ENCODE measurements around the gene HOXA13. TPM values are rescaled to one million over a fixed set of nuclear protein-coding genes. Genes with fewer than 3 reads are reported as not detected.
A peak's percentile ranks its signal among the peaks of the same experiment; 100 is the strongest.

HOXA13 gene
- total and polyA plus RNA-seq, 4 donors: 0.38 TPM; not detected in 3

DNA sequence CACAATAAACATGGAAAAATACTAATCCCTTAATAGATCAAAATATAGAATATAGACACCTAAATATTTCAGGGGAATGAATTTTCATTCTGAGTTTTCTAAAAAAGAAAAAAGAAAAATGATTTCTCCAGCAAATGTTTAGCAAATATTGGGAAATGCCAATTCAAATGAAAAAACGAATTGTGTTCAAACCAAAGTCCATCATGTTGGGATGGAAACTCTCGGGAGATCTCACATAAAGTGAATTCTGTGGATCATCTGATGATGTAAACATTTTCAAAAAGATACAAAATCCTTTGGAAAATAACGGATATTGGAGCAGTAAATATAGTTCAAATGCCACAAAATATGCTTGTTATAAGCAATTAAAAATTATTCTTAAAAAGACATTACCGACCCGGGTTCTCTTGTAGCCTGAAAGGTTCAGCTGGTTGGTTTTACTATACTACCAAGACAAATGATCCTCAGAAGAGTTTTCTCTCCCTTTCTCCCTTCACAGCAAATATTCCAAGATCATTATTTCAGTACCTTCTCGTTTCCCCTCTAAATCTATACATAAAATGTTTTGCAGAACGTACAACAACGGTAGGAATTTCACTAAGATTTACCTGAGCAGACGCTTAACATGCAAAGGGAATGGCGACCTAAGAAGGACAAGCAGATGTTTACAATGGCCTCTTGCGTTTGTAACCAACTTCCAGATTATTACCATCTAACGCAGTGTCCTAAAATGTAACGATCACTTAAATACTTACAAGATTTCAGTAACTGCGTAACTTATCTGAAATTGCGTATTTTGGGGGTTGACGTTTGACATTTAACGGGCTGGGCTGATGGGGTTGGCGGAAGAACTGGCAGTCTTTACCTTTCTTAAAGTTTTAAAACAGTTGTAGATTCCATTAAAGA, 2.5 kb downstream of the HOXA13 start:
- Histone ChIP-seq H3K36me3 (ENCODE audit: control insufficient read depth in 1 of 2, insufficient read depth in 2 of 2, low read length in 1 of 2) (no peaks in the 10 kb centered on the region), H3K9me3 (ENCODE audit: control insufficient read depth, low read length) (no peaks in the 10 kb centered on the region), H3K27ac (ENCODE audit: low read depth in 1 of 2, low read length in 2 of 2) (no peak overlapping the region), H3K27me3 (ENCODE audit: control insufficient read depth in 1 of 2, insufficient read depth in 2 of 2, low read length in 1 of 2) (peaks cover 0 to 2% of the 10 kb centered on the region in 2 donors), H3K4me1 (ENCODE audit: control insufficient read depth in 1 of 2, insufficient read depth in 2 of 2, low read length in 2 of 2) (no peaks in the 10 kb centered on the region), H3K4me3 (ENCODE audit: low read length in 2 of 2) (no peak overlapping the region)
- ATAC-seq (ENCODE audit: low FRiP score) (no peak), DNase-seq (no peak)
- intact Hi-C loops (cut with DNase I): loop anchor here (5.0 to 10.0 kb wide), 4 partner anchors 717 to 897 kb away; no protein-coding TSS in a partner anchor
- 29 to 30% methylated on average over 18 of the region's 18 CpGs for WGBS, 2 donors

DNA sequence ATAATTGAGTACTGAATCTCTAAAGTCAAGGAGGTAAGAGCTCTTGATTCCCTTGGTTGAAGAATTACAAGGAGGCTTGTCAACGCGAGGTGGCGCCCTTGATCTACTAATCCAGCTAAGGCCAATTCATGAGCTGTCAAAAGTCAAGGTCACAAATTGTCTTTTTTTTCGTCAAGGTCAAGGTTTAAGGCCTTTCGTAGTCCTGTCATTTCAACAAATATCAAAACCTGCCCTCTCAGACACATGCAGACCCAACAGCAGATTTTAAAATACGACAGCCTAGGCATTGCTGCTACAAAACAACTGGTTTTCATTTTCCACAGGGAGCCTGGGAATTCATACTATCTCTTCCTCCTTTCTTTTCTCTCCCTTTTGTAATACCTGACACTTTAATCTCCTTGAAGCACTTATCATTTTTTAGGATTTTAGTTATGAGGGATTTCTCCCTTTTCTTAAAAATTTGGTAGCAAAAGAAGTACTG, 3.6 kb downstream of the HOXA13 start:
- Histone ChIP-seq H3K27me3 (ENCODE audit: control insufficient read depth in 1 of 2, insufficient read depth in 2 of 2, low read length in 1 of 2) (peaks cover 0 to 2% of the 10 kb centered on the region in 2 donors), H3K36me3 (ENCODE audit: control insufficient read depth in 1 of 2, insufficient read depth in 2 of 2, low read length in 1 of 2) (no peaks in the 10 kb centered on the region), H3K4me3 (ENCODE audit: low read length in 2 of 2) (no peak overlapping the region), H3K27ac (ENCODE audit: low read depth in 1 of 2, low read length in 2 of 2) (no peak overlapping the region), H3K9me3 (ENCODE audit: control insufficient read depth, low read length) (no peaks in the 10 kb centered on the region), H3K4me1 (ENCODE audit: control insufficient read depth in 1 of 2, insufficient read depth in 2 of 2, low read length in 2 of 2) (no peaks in the 10 kb centered on the region)
- WGBS, 2 donors: 4 to 5% methylated on average over 6 of the region's 6 CpGs
- peak; percentile 71 for ATAC-seq (ENCODE audit: low FRiP score)
- intact Hi-C loops (cut with DNase I): loop anchor here (5.0 to 10.0 kb wide), 4 partner anchors 718 to 898 kb away; no protein-coding TSS in a partner anchor
- peak; percentile 88 to 95 for DNase-seq

DNA sequence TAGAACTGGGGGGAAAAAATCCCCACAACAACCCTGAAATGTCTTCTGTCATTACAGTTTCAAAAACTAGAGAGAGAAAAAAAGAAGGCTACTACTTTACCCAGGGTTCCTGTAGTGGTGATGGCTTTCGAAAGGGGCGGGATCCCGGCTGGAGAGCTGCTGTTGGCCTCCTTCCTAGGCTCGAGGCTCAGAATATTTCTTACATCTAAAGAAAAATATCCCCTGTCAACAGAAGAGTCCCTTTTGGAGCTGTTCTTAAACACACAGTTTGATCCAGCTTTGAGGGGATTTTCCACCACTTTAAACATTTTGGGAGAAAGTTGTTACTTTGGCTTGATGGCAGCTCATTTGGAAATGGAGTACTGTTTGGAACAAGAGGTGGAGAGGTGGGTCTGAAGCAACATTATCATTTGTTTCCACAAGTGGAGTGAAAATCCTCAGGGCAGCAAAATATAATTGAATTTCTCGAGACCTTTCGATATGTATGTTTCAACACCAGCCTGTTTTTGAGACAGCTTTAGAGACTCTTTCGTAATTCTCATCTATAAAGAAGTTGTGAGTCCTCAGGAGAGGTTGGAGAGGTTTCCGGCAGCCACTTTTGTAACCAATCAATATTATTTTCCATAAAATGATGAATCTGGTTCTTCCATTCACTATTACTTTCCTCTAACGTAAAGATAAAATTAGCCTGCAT, 5.1 kb downstream of the HOXA13 start:
- no peak for DNase-seq
- Histone ChIP-seq H3K27me3 (ENCODE audit: control insufficient read depth in 1 of 2, insufficient read depth in 2 of 2, low read length in 1 of 2) (peaks cover 0 to 2% of the 10 kb centered on the region in 2 donors), H3K4me1 (ENCODE audit: control insufficient read depth in 1 of 2, insufficient read depth in 2 of 2, low read length in 2 of 2) (no peaks in the 10 kb centered on the region), H3K36me3 (ENCODE audit: control insufficient read depth in 1 of 2, insufficient read depth in 2 of 2, low read length in 1 of 2) (no peaks in the 10 kb centered on the region), H3K4me3 (ENCODE audit: low read length in 2 of 2) (no peak overlapping the region), H3K9me3 (ENCODE audit: control insufficient read depth, low read length) (no peaks in the 10 kb centered on the region), H3K27ac (ENCODE audit: low read depth in 1 of 2, low read length in 2 of 2) (no peak overlapping the region)
- intact Hi-C loops (cut with DNase I): loop anchor here (5.0 to 10.0 kb wide), 4 partner anchors 720 to 900 kb away; no protein-coding TSS in a partner anchor
- WGBS, 2 donors: 34 to 41% methylated on average over 9 of the region's 9 CpGs
- ATAC-seq (ENCODE audit: low FRiP score): no peak

DNA sequence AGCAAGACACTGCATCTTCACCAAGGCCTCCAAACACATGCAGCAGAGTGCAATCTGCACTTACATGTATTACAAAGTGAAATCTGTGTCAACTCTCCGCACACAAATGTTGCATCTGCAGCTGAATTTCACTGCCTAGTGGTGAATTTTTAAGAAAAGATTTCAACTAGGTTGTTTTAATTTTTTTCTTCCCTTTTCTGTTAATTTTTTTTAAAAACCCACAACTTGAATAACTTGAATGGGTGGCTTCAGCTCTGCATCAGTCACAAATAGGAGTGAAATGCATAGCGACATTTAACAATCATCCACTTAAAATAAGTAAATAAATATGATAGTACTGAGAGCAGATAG, 5.9 kb downstream of the HOXA13 start:
- DNase-seq (no peak), ATAC-seq (ENCODE audit: low FRiP score) (no peak)
- Histone ChIP-seq H3K4me3 (ENCODE audit: low read length in 2 of 2) (no peak overlapping the region), H3K27ac (ENCODE audit: low read depth in 1 of 2, low read length in 2 of 2) (no peak overlapping the region), H3K4me1 (ENCODE audit: control insufficient read depth in 1 of 2, insufficient read depth in 2 of 2, low read length in 2 of 2) (no peaks in the 10 kb centered on the region), H3K36me3 (ENCODE audit: control insufficient read depth in 1 of 2, insufficient read depth in 2 of 2, low read length in 1 of 2) (no peaks in the 10 kb centered on the region), H3K27me3 (ENCODE audit: control insufficient read depth in 1 of 2, insufficient read depth in 2 of 2, low read length in 1 of 2) (peaks cover 0 to 2% of the 10 kb centered on the region in 2 donors), H3K9me3 (ENCODE audit: control insufficient read depth, low read length) (no peaks in the 10 kb centered on the region)
- intact Hi-C loops (cut with DNase I): loop anchor here (10.0 kb wide), 2 partner anchors 721 to 901 kb away; no protein-coding TSS in a partner anchor
- WGBS, 2 donors: 61 to 75% methylated on average over 2 of the region's 2 CpGs

DNA sequence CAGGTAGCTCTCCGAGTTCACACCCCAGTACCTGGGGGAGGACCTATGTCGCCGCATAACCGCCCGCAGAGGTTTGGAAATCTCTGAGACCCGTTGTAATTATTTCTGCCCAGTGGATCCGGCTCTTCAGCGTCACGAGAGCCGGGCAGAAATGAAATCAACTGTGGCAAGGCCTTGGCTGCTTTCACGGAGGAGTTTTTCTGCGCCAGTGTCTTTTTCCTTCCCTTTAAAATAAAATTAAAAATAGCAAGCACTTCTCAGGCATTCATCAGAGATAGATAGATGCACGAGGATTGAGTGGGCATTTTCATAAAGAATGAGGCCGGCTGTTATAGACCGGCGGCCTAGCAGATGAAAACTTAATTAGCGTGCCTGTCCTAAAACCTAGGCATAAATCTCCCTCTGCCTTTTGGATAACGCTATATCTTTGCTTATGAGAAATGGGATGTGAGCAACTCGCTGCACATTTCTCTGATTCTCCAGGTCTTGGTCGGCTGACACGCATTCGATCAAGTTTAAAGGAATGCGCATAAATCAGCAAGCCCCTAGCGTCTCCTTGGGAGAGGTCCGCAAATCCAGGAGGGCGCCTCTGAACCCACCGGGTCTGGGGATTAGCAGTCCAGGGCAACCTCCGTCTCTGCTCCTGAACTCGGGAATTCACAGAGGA, 6.4 kb downstream of the HOXA13 start:
- Histone ChIP-seq H3K36me3 (ENCODE audit: control insufficient read depth in 1 of 2, insufficient read depth in 2 of 2, low read length in 1 of 2) (no peaks in the 10 kb centered on the region), H3K27me3 (ENCODE audit: control insufficient read depth in 1 of 2, insufficient read depth in 2 of 2, low read length in 1 of 2) (peaks cover 0 to 2% of the 10 kb centered on the region in 2 donors), H3K4me1 (ENCODE audit: control insufficient read depth in 1 of 2, insufficient read depth in 2 of 2, low read length in 2 of 2) (no peaks in the 10 kb centered on the region), H3K9me3 (ENCODE audit: control insufficient read depth, low read length) (no peaks in the 10 kb centered on the region), H3K27ac (ENCODE audit: low read depth in 1 of 2, low read length in 2 of 2) (no peak overlapping the region), H3K4me3 (ENCODE audit: low read length in 2 of 2) (no peak overlapping the region)
- peak in 1 of 2 donors; percentile 35 for DNase-seq
- intact Hi-C loops (cut with DNase I): loop anchor here (10.0 kb wide), 2 partner anchors 721 to 901 kb away; no protein-coding TSS in a partner anchor
- 31 to 39% methylated on average over 29 of the region's 29 CpGs for WGBS, 2 donors
- no peak for ATAC-seq (ENCODE audit: low FRiP score)

DNA sequence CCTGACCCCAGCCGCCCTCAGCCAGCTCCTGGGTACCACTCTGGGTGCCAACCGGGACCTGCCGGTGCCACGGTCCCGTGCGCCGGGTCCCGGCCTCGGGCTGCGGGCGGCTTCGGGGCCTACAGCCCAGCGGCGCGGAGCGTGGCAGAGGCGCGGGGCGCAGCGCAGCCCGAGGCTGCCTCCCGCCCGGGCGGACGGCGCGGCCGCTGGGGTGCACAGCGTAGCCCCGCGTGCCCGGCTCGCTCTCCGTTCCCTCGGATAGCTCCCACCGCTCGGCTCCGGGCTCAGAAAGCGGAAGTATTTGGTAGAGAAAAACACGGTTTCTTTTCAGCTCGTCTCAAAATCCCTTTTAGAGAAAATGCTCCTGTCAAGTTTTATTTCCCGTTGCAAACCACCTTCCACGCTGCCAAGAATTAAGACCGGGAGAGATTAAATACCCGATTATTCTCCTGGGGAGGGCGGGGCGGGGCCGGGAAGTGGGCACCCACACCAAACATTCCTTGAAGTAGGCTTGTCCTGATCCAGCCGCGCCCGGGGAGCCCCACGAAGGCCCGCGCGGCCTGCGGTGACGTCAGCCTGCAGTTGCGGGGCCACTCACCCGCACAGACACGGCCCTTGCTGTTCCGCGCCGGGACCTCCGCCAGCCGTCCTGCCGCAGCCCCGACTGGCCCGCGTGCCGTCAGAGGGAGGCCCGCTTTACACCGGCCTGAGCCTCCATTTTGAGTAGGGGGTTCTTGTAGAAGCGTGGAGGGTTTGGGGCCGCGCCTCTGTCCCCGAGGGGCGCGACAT, 7.2 kb downstream of the HOXA13 start:
- WGBS, 2 donors: 3 to 4% methylated on average over 61 to 78 of the region's 78 CpGs
- Histone ChIP-seq H3K4me1 (ENCODE audit: control insufficient read depth in 1 of 2, insufficient read depth in 2 of 2, low read length in 2 of 2) (no peaks in the 10 kb centered on the region), H3K36me3 (ENCODE audit: control insufficient read depth in 1 of 2, insufficient read depth in 2 of 2, low read length in 1 of 2) (no peaks in the 10 kb centered on the region), H3K9me3 (ENCODE audit: control insufficient read depth, low read length) (no peaks in the 10 kb centered on the region), H3K4me3 (ENCODE audit: low read length in 2 of 2) (no peak overlapping the region), H3K27me3 (ENCODE audit: control insufficient read depth in 1 of 2, insufficient read depth in 2 of 2, low read length in 1 of 2) (peaks cover 0 to 2% of the 10 kb centered on the region in 2 donors), H3K27ac (ENCODE audit: low read depth in 1 of 2, low read length in 2 of 2) (no peak overlapping the region)
- peak; percentile 41 for ATAC-seq (ENCODE audit: low FRiP score)
- intact Hi-C loops (cut with DNase I): loop anchor here (10.0 kb wide), 2 partner anchors 722 to 902 kb away; no protein-coding TSS in a partner anchor
- peak; percentile 55 to 79 for DNase-seq

DNA sequence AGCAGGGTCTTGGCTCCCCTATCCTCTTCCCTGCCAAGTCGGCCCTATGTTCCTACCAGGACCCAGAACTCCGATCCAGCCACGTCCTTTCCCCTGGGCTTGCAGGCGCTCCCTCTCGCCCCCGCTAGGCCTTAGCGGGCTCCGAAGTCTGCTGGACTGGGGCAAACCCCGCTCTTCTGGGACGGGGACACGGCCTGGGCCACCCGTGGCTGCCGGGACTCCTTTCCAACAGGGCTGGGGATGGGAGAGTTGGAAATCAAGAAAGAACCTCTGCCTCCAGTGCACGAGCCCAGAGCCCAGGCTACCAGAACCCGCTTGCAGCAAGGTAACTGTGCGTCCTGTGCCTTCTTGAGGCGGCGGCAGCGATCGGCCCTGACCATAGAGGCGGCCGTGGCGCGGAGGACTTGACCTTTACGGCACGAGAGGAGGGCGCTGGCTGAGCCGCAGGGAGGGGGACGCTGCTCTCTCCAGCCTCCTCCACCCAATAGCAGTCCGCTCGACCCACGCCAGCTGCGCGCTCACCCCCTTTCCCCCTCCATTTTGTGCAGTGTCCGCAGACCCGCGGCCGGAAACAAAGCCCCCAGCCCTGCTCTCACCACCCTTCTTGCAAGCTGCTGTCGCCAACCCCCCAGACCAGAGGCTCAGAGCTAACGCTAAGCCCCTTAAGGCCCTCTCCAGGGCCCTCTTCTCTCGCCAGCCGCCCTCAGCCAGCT, 7.9 kb downstream of the HOXA13 start:
- Histone ChIP-seq H3K4me1 (ENCODE audit: control insufficient read depth in 1 of 2, insufficient read depth in 2 of 2, low read length in 2 of 2) (no peaks in the 10 kb centered on the region), H3K27ac (ENCODE audit: low read depth in 1 of 2, low read length in 2 of 2) (no peak overlapping the region), H3K27me3 (ENCODE audit: control insufficient read depth in 1 of 2, insufficient read depth in 2 of 2, low read length in 1 of 2) (peaks cover 0 to 2% of the 10 kb centered on the region in 2 donors), H3K36me3 (ENCODE audit: control insufficient read depth in 1 of 2, insufficient read depth in 2 of 2, low read length in 1 of 2) (no peaks in the 10 kb centered on the region), H3K4me3 (ENCODE audit: low read length in 2 of 2) (no peak overlapping the region), H3K9me3 (ENCODE audit: control insufficient read depth, low read length) (no peaks in the 10 kb centered on the region)
- DNase-seq (peak; percentile 46 to 74), ATAC-seq (ENCODE audit: low FRiP score) (peak; percentile 9)
- intact Hi-C loops (cut with DNase I): loop anchor here (10.0 kb wide), 2 partner anchors 723 to 903 kb away; no protein-coding TSS in a partner anchor
- WGBS, 2 donors: 44 to 49% methylated on average over 41 to 42 of the region's 42 CpGs

All from aorta (tissue), 5 donors.